Activated T-helper 17 cell treated with anti-CD3 and anti-CD28 coated beads, Interleukin-2, amount 50 U/mL, for 72 hours (primary cell): ENCODE results near the gene HTT-AS. TPM values are rescaled to one million over a fixed set of nuclear protein-coding genes. Genes with fewer than 3 reads are reported as not detected.

Experiments
- ATAC-seq: fragments of 150-1000 bp; cut with Tn5 transposase; replicated peaks from 2 replicates; pipeline ENCODE4 v1.10.0; 2021; ENCODE audit warnings: mild to moderate bottlenecking, moderate library complexity
- H3K27ac Mint-ChIP-seq: one replicate; pipeline ENCODE4 v1.8.0; 2022; ENCODE audit warnings: mixed read lengths
- H3K27me3 Mint-ChIP-seq: one replicate; pipeline ENCODE4 v1.8.0; 2022; ENCODE audit warnings: mixed read lengths
- H3K36me3 Mint-ChIP-seq: one replicate; pipeline ENCODE4 v1.8.0; 2022; ENCODE audit warnings: low read depth, mild to moderate bottlenecking, mixed read lengths
- H3K4me1 Mint-ChIP-seq: one replicate; pipeline ENCODE4 v1.8.0; 2022; ENCODE audit warnings: mixed read lengths
- H3K4me3 Mint-ChIP-seq: one replicate; pipeline ENCODE4 v1.8.0; 2022; ENCODE audit warnings: mild to moderate bottlenecking, mixed read lengths
- H3K9me3 Mint-ChIP-seq: one replicate; pipeline ENCODE4 v1.8.0; 2022; ENCODE audit warnings: mixed read lengths
- total RNA-seq, 2 donors: library from RNA; stranded (reverse); gene quantifications; one replicate each; pipeline ENCODE4 v1.2.3, GENCODE V29; 2022

The HTT-AS gene
- total RNA-seq, 2 donors from 2014 or later: not detected

DNA sequence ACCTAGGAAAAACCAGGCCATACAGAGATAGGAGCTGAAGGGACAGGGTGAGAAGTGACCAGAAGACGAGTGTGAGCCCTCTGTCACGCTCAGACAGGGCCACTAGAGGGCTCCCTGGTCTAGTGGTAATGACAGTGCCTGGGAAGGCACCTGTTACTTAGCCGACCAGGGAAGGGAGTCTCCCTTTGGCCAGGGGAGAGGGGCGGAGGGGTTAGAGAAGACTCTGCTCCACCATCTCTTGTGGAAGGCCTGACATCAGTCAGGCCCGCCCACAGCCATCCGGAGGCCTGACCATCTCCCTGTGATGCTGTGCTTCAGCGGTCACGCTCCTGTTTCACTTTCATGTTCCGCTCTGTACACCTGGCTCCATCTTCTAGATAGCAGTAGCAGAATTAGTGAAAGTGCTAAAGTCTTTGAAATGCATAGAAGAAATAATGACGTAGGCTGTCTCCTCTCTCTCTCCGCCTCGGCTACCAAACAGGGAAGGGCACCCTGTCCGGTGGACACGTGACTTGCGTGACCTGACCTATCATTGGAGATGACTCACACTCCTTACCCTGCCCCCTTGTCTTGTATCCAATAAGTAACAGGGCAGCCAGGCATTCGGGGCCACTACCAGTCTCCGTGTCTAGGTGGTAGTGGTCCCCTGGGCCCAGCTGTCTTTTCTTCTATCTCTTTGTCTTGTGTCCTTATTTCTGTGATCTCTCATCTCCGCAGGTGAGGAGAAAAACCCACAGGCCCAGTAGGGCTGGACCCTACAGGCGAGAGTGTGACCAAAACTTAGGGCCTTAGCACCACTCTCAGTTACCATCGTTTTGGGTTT lies 26.7 kb downstream of the HTT-AS start:
- H3K36me3 Mint-ChIP-seq: no peaks in the 10 kb centered on the region
- no peaks in the 10 kb centered on the region for H3K27me3 Mint-ChIP-seq
- H3K4me1 Mint-ChIP-seq: peaks cover 14% of the 10 kb centered on the region
- peak overlapping the region; percentile 78 for H3K4me3 Mint-ChIP-seq
- H3K27ac Mint-ChIP-seq: peak overlapping the region; percentile 68
- peak; percentile 98 for ATAC-seq
- no peaks in the 10 kb centered on the region for H3K9me3 Mint-ChIP-seq

DNA sequence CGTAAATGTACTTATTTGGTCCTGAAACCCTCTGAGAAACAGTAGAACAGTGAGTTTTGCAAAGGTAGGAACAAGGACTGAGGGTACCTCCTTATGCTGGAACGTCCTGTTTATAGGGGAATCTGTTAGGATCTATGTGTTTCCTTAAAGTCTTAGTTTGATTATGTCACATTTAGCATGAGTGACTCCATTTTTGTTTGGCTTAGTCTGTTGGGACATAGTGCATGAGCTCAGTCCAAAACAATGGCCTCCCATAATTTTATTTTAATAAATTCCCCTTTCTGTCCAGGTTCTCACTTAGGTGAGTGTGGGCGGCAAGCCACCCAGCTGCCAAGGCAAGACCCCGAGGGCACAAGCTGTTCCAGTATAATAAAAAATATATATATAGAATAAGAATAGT lies 27.7 kb downstream of the HTT-AS start:
- Mint-ChIP-seq H3K27me3 (no peaks in the 10 kb centered on the region), H3K4me1 (peaks cover 18% of the 10 kb centered on the region), H3K27ac (no peak overlapping the region), H3K36me3 (no peaks in the 10 kb centered on the region), H3K4me3 (peak overlapping the region; percentile 78), H3K9me3 (no peaks in the 10 kb centered on the region)
- no peak for ATAC-seq

DNA sequence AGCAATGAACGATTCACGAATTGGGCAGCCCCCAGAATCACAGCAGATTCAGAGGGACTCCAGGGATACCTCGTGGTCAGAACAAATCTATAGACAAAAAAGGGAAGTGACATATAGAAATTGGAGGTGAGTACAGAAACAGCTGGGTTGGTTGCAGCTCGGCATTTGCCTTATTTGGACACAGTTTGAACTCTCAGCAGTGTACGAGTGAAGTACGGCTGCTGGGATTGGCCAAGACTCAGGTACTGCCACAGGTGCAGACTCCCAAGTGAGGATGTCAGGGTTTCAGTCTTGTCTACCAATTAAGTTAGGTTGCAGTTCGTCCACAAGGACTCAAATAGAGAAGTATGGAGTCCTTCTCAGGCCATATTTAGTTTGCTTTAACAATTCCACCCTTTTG lies 28.2 kb downstream of the HTT-AS start:
- Mint-ChIP-seq H3K36me3 (no peaks in the 10 kb centered on the region), H3K27me3 (no peaks in the 10 kb centered on the region), H3K4me1 (peaks cover 18% of the 10 kb centered on the region), H3K27ac (peak overlapping the region; percentile 85), H3K4me3 (peak overlapping the region; percentile 78), H3K9me3 (no peaks in the 10 kb centered on the region)
- no peak for ATAC-seq

DNA sequence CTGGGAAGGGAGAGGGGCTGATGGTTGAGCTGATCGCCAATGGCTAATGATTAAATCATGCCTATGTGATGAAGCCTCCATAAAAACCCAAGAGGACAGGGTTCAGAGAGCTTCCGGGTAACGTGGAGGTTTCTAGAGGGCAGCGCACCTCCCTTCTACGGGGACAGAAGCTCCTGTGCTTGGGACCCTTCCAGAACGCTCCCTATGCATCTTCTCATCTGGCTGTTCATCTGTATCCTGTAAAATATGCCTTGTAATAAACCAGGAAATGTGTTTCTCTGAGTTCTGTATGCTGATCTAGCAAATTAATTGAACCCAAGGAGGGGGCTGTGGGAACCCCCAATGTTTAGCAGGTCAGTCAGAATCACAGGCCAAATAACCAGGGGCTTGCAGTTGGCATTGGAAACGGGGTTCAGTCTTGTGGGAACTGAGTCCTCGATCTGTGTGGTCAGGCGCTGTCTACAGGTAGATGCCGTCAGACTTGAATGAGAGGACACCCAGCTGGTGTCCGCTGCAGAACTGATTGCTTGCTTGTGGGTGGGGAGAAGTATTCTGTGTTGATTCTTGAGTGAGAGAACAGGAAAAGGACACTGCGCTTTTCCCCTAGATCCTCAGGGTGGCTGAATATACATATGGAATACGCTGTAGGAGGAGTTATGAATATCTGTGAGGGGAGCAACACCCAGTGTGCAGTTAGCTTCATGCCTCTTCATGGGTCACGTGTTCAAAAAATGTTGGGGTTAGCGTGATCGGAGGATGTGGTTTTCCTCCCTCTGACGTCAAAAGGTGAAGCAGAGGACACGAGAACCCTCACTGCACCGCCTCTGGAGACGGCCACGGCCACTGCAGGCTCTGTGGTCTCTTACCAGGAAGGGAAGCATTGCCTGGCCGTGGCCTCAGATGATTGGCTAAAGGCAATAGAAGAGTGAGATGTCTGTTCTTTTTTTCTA lies 29.2 kb downstream of the HTT-AS start:
- Mint-ChIP-seq H3K36me3 (no peaks in the 10 kb centered on the region), H3K27ac (peak overlapping the region; percentile 85), H3K27me3 (no peaks in the 10 kb centered on the region), H3K4me1 (peaks cover 18% of the 10 kb centered on the region), H3K9me3 (no peaks in the 10 kb centered on the region), H3K4me3 (peak overlapping the region; percentile 78)
- ATAC-seq: peak; percentile 60

DNA sequence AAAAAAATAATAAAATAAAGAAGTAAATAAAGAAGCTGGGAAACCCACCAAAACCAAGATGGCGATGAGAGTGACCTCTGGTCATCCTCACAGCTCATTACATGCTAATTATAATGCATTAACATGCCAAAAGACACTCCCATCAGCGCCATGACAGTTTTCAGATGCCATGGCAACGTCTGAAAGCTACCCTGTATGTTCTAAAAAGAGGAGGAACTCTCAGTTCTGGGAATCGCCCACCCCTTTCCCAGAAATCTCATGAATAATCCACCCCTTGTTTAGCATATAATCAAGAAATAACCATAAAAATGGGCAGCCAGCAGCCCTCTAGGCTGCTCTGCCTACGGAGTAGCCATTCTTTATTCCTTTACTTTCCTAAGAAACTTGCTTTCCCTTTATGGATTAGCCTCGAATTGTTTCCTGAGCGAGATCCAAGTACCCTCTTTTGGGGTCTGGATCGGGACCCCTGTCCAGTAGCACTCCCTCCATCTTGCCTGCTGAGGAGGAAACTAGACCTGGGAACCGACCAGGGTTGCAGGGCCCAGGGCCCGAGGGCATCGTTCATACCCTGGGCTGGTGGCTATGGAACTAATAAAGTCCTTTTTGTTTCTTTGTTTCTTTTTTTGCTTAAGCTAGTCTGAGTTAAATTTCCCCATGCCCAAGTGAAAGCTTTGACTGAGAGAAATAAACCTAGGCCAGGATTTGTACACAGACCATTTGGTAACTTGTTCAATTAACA lies 30.9 kb downstream of the HTT-AS start:
- peaks cover 18% of the 10 kb centered on the region for H3K4me1 Mint-ChIP-seq
- no peak for ATAC-seq
- H3K9me3 Mint-ChIP-seq: no peaks in the 10 kb centered on the region
- no peak overlapping the region for H3K4me3 Mint-ChIP-seq
- H3K27ac Mint-ChIP-seq: no peak overlapping the region
- no peaks in the 10 kb centered on the region for H3K27me3 Mint-ChIP-seq
- no peaks in the 10 kb centered on the region for H3K36me3 Mint-ChIP-seq

DNA sequence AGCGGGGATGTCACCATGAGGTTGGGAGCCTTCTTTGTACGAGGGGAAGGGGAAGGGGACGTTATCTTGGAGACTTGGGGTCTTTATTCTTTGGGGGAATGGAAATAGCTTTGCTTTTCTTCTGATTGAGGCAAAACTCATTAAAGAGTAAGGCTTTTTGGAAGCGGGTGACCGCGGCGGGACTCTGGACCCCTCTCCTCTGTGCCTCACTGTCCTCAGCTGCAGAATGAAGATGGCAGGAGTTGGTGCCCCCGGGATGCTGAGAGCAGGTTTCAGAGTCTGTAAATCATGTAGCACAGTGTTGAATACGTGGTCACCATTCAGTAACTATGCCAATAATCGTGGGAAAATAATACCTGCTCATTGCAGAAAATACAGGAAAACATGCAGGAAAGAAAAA lies 32.1 kb downstream of the HTT-AS start:
- peak overlapping the region; percentile 38 for H3K27ac Mint-ChIP-seq

DNA sequence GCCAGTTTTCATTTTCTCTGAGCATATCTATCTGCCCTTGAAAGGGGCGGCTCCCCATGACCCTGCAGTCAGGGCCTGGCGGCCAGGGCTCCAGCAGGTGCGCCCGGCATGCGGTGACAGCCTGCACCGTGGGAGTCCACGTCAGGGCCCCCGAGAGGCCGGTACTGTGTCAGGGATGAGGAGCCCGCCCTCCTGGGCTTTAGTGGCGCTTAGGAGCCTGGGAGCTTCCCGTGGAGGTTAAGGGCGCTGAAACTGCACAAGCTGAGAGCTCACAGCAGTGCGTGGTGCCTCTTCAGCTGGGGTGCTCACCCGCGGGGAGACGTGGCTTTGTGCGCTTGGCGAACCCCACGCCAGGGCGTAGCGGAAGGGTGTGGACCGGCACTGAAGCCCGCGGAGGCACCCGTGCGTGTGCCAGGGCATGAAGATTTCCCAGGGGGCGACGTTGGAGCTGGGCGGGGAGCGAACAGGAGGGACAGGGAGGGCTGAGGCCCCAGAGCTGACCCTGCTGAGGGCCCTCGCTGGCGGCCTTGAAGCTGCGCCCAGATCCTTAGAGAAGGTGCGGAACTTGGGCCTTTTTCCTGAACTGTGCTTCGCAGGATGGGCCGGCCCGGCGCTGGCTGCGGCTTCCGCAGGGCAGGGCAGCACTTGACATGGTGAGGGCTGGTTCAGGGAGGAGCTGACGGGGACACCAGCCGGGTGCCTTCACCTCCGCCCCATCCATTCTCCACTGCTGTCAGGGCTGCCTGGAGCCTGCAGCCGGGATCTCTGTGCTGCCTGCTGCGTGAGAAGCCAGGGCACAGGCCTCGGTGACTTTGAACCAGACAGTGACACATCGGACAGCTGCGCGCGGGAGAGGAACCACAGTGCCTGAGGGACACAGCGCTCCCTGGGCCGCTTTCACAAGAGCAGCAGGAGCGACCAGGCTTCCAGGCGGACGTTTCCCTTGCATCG lies 32.9 kb downstream of the HTT-AS start:
- H3K4me3 Mint-ChIP-seq: peak overlapping the region; percentile 82
- peak overlapping the region; percentile 56 for H3K27ac Mint-ChIP-seq
- H3K9me3 Mint-ChIP-seq: no peaks in the 10 kb centered on the region
- ATAC-seq: peak; percentile 54
- H3K27me3 Mint-ChIP-seq: peaks cover 7% of the 10 kb centered on the region
- H3K36me3 Mint-ChIP-seq: no peaks in the 10 kb centered on the region
- H3K4me1 Mint-ChIP-seq: peaks cover 28% of the 10 kb centered on the region

More for the DNA sequence above, 32.1 kb downstream of the HTT-AS start:
- Mint-ChIP-seq H3K9me3 (no peaks in the 10 kb centered on the region), H3K4me1 (peaks cover 24% of the 10 kb centered on the region), H3K27me3 (peaks cover 6% of the 10 kb centered on the region), H3K36me3 (no peaks in the 10 kb centered on the region), H3K4me3 (peak overlapping the region; percentile 82)
- no peak for ATAC-seq

DNA sequence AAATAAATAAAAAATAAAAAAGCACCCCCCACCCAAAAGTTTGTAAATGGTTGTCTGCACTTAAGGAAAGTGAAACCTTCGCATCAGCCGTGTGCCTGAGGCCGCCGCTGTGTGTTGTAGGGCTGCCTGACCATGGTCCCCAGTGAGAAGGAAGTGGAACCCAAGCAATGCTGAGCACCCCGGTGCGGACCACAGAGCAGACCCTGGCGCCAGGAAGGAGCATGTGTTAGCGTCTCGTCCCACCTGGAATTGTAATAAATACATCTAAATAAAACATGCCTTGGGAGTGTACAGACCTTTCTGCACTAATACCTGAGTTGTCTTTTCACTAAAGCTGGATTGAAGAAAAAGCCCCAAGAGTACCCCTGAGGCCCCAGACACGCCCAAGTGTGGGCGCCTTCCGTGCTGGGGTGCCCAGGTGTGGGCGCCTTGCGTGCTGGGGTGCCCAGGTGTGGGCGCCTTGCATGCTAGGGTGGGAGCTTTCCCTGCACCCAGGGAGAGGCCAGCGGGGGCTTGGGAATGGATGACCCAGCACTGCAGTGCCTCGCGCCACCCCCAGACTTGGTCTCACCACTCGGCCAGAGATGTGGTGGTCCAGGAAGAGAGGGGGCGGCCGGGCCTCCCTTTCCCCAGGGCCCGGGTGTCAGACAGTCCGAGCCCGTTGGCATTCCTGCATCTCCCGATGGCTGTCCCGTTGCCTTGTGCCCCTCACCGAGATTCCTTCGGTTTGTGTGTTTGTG lies 33.7 kb downstream of the HTT-AS start:
- H3K27me3 Mint-ChIP-seq: peaks cover 7% of the 10 kb centered on the region
- peak overlapping the region; percentile 82 for H3K4me3 Mint-ChIP-seq
- no peak for ATAC-seq
- no peak overlapping the region for H3K27ac Mint-ChIP-seq
- H3K4me1 Mint-ChIP-seq: peaks cover 26% of the 10 kb centered on the region
- H3K36me3 Mint-ChIP-seq: no peaks in the 10 kb centered on the region
- H3K9me3 Mint-ChIP-seq: no peaks in the 10 kb centered on the region

DNA sequence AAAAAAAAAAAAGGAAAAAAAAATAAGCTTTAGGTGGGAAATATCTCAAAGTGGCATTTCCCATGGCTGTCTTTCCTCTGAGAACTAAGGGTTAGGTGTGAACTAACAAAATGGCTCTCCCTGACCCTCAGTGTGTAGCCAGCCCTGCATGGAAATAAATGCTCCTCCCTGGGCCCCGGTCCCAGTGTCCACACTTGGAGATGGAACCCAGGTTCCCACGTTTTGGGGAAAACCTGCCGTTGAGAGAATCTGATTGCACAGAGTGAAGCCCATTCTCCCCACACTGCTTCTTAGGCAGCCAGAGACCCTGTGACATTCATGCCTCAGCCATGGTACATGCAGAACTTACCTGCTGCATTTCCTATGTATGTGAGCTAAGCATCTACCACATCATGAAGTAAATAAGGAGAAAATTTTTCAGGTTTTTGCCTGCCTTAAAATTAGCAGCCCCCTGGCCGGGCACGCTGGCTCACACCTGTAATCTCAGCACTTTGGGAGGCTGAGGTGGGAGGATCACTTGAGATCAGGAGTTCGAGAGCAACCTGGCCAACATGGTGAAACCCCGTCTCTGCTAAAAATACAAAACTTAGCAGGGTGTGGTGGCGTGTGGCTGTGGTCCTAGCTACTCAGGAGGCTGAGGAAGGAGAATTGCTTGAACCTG lies 34.5 kb downstream of the HTT-AS start:
- Mint-ChIP-seq H3K27me3 (peaks cover 7% of the 10 kb centered on the region), H3K4me1 (peaks cover 19% of the 10 kb centered on the region), H3K36me3 (no peaks in the 10 kb centered on the region), H3K4me3 (no peak overlapping the region), H3K9me3 (no peaks in the 10 kb centered on the region), H3K27ac (no peak overlapping the region)
- ATAC-seq: no peak

DNA sequence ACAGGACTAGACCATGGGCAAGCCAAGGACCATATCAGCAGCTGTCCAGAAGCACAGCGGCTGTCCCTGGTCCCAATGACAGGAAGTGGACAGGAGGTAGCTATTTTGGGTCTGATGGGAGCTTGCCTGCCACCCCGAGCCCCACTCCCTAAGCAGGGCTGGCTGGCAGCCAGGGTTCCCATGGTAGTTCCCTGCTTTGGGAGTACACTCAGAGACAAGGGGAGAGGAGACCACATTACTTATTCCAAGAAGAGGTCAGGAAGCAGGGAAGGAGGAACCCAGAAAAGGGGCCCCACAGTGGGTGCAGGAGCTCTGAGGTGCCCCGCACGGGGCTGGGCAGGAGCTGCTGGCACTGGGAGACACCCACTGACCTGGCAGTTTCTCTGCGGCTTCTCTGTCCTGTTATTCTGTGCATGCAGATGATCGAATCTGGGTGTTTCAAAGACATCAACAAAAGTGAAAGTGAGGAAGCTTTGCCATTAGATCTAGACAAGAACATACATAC lies 36.3 kb downstream of the HTT-AS start:
- ATAC-seq: peak; percentile 23
- Mint-ChIP-seq H3K9me3 (no peaks in the 10 kb centered on the region), H3K27ac (no peak overlapping the region), H3K27me3 (peaks cover 7% of the 10 kb centered on the region), H3K4me1 (peaks cover 19% of the 10 kb centered on the region), H3K4me3 (peak overlapping the region; percentile 63), H3K36me3 (no peaks in the 10 kb centered on the region)

DNA sequence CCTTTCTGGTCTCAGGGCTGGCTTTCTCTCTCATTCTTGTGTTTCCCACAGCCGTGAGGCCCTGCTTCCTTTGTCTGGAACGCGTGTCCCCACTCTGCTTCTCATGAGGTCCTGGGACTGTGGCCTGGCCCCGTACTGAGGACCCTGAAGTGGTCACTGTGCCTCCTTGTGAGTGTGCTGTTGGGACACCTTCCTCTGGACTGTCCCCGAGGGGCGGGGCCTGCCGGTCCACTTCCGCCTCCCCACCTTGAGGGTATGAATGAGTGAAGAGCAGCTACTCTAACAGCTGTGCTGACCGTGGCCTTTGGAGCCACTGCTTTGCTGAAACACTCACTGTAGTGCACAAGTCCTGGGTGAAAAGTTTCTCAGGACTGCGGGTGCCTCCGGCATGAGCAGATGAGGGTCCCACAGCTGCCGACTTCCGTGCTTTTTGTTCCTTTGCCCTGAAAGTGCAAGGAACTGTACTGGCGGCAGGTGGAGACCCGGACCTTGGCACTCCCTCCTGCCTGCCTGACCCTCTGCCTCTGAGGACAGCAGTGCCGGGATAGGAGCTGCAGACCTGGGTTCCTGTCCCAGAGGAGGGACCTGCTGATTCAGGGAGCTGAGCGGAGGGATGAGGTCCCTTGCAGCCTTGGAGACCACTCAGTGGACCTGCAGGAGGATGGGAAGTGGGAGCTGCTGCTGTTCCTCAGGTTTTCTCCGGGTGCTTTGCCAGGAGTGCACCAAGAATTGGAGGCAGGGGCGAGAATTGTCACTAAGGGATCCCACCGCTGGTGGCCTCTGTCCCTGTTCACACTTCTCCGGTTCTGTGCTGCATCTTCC lies 38.0 kb downstream of the HTT-AS start:
- Mint-ChIP-seq H3K27ac (no peak overlapping the region), H3K9me3 (no peaks in the 10 kb centered on the region), H3K4me3 (peak overlapping the region; percentile 63), H3K27me3 (peaks cover 7% of the 10 kb centered on the region), H3K36me3 (no peaks in the 10 kb centered on the region), H3K4me1 (peaks cover 15% of the 10 kb centered on the region)
- no peak for ATAC-seq

DNA sequence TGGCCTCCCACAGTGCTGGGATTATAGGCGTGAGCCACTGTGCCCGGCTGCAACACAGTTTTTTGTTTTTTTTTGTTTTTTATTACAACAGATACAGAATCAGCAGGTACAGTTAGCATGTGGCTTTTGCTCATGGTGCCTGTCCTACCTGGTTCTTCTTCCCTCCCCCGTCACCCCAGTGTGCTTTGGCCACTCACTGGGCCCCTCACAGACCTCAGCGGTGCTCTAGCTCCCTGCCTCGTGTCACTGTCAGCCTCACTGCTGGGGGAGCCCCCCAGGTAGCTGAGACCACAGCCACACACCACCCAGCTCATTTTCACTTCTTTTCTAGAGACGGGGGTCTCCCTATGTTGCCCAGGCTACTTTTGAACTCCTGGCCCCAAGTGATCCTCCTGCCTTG lies 38.7 kb downstream of the HTT-AS start:
- Mint-ChIP-seq H3K4me1 (peaks cover 15% of the 10 kb centered on the region), H3K27ac (no peak overlapping the region), H3K27me3 (peaks cover 7% of the 10 kb centered on the region), H3K36me3 (no peaks in the 10 kb centered on the region), H3K4me3 (no peak overlapping the region), H3K9me3 (no peaks in the 10 kb centered on the region)
- ATAC-seq: no peak
